IMR-90 (cell line): ENCODE data around the gene DAB2. TPM values are rescaled to one million over a fixed set of nuclear protein-coding genes. Genes with fewer than 3 reads are reported as not detected.

Experiments used
- ATAC-seq: fragments of 200-7000 bp; cut with Tn5 transposase; 2 replicates; pipeline ENCODE4 v1.9.1; 2020; ENCODE audit warnings: low read depth, mild to moderate bottlenecking, moderate library complexity
- BruUV-seq: library from RNA; stranded (reverse); fragments of 400-500 nt; replicated peaks from 2 replicates; lab custom pipeline; 2021; lab: Mats Ljungman, UMichigan
- CTCF ChIA-PET: fragments of 300-600 bp; formaldehyde crosslinking; extraction: SDS; loops from one replicate; lab custom pipeline; 2021; ENCODE audit warnings: antibody characterized with exemption; lab: Yijun Ruan, JAX
- POLR2A ChIA-PET: fragments of 300-600 bp; sonication (Branson Sonifier 250); formaldehyde crosslinking; loops from one replicate; lab custom pipeline; 2022; ENCODE audit warnings: antibody characterized with exemption; ENCODE audit not compliant: unreplicated experiment; lab: Charles Lee
- DNase-seq: peaks from one replicate; pipeline ENCODE4 v3.0.0; 2013
- H2AFZ ChIP-seq: replicated peaks from 2 replicates; pipeline ENCODE3; 2013; ENCODE audit warnings: low read length, mild to moderate bottlenecking; ENCODE audit not compliant: poor library complexity
- H2AK5ac ChIP-seq: 2 replicates; pipeline ENCODE4 v1.6.1; 2013; ENCODE audit warnings: low read depth, low read length, inconsistent platforms
- H2AK9ac ChIP-seq: replicated peaks from 2 replicates; pipeline ENCODE3; 2013; ENCODE audit warnings: mild to moderate bottlenecking, low read depth, low read length, moderate library complexity; ENCODE audit not compliant: poor library complexity
- H2BK120ac ChIP-seq: 2 replicates; pipeline ENCODE4 v1.6.1; 2013; ENCODE audit warnings: low read depth, low read length, inconsistent platforms
- H2BK15ac ChIP-seq: 3 replicates; pipeline ENCODE4 v1.6.1; 2013; ENCODE audit warnings: low read depth, low read length, inconsistent platforms
- H2BK20ac ChIP-seq: 2 replicates; pipeline ENCODE4 v1.6.1; 2013; ENCODE audit warnings: low read depth, mild to moderate bottlenecking, inconsistent platforms, low read length, moderate library complexity
- H2BK5ac ChIP-seq: 2 replicates; pipeline ENCODE4 v1.6.1; 2013; ENCODE audit warnings: mild to moderate bottlenecking, low read depth, low read length, inconsistent platforms; ENCODE audit not compliant: poor library complexity, severe bottlenecking
- H3K14ac ChIP-seq: replicated peaks from 2 replicates; pipeline ENCODE4 v1.6.1; 2013; ENCODE audit warnings: low read depth, low read length, inconsistent platforms
- H3K18ac ChIP-seq: 2 replicates; pipeline ENCODE4 v1.6.1; 2013; ENCODE audit warnings: low read depth, low read length, control low read depth
- H3K23ac ChIP-seq: 2 replicates; pipeline ENCODE4 v1.6.1; 2013; ENCODE audit warnings: low read depth, low read length, inconsistent platforms
- H3K27ac ChIP-seq: 2 replicates; pipeline ENCODE4 v1.5.1; 2013; ENCODE audit warnings: mild to moderate bottlenecking, control low read depth, low read length; ENCODE audit not compliant: insufficient read depth
- H3K27me3 ChIP-seq: 2 replicates; pipeline ENCODE4 v1.6.1; 2013; ENCODE audit warnings: low read length; ENCODE audit not compliant: control insufficient read depth, insufficient read depth
- H3K36me3 ChIP-seq: 2 replicates; pipeline ENCODE4 v1.6.1; 2013; ENCODE audit warnings: low read length, mixed read lengths; ENCODE audit not compliant: control insufficient read depth, insufficient read depth
- H3K4ac ChIP-seq: 2 replicates; pipeline ENCODE4 v1.6.1; 2013; ENCODE audit warnings: low read depth, low read length, inconsistent platforms
- H3K4me1 ChIP-seq: 2 replicates; pipeline ENCODE4 v1.6.1; 2013; ENCODE audit warnings: low read length, mixed read lengths; ENCODE audit not compliant: control insufficient read depth, insufficient read depth
- H3K4me2 ChIP-seq: 2 replicates; pipeline ENCODE4 v1.6.1; 2013; ENCODE audit warnings: low read depth, mild to moderate bottlenecking, control low read depth, low read length, moderate library complexity
- H3K4me3 ChIP-seq: 2 replicates; pipeline ENCODE4 v1.5.1; 2013; ENCODE audit warnings: low read depth, mild to moderate bottlenecking, control low read depth, low read length, moderate library complexity; ENCODE audit not compliant: insufficient read depth
- H3K56ac ChIP-seq: 2 replicates; pipeline ENCODE4 v1.6.1; 2013; ENCODE audit warnings: low read length, inconsistent platforms; ENCODE audit not compliant: insufficient read depth; ENCODE audit errors: extremely low read depth
- H3K79me1 ChIP-seq, 2 experiments: 2 replicates each; pipeline ENCODE4 v1.6.1; 2013; ENCODE audit warnings: low read length in 2 of 2, inconsistent platforms in 1 of 2, low read depth in 1 of 2
- H3K9ac ChIP-seq: 2 replicates; pipeline ENCODE4 v1.6.1; 2013; ENCODE audit warnings: low read depth, low read length, control low read depth
- H3K9me1 ChIP-seq: 2 replicates; pipeline ENCODE4 v1.6.1; 2013; ENCODE audit warnings: low read length, inconsistent platforms; ENCODE audit not compliant: insufficient read depth
- H3K9me3 ChIP-seq: 2 replicates; pipeline ENCODE4 v1.6.1; 2013; ENCODE audit warnings: low read length; ENCODE audit not compliant: control insufficient read depth, insufficient read depth
- H4K20me1 ChIP-seq: 2 replicates; pipeline ENCODE4 v1.6.1; 2013; ENCODE audit warnings: low read length, inconsistent platforms; ENCODE audit not compliant: insufficient read depth
- H4K5ac ChIP-seq: 2 replicates; pipeline ENCODE4 v1.6.1; 2013; ENCODE audit warnings: mild to moderate bottlenecking, low read depth, low read length, control low read depth
- H4K8ac ChIP-seq, 2 experiments: 2 replicates each; pipeline ENCODE4 v1.6.1; 2013; ENCODE audit warnings: low read depth in 2 of 2, low read length in 2 of 2, control low read depth in 1 of 2, inconsistent platforms in 1 of 2
- H4K91ac ChIP-seq: 2 replicates; pipeline ENCODE4 v1.6.1; 2013; ENCODE audit warnings: low read depth, low read length, inconsistent platforms; ENCODE audit not compliant: insufficient read depth
- CEBPB ChIP-seq: IDR thresholded peaks from 2 replicates; pipeline ENCODE4 v1.6.1; 2012; ENCODE audit warnings: low read depth, low read length, improper control_type of control experiment
- CHD1 ChIP-seq: IDR thresholded peaks from 2 replicates; pipeline ENCODE4 v1.6.1; 2012; ENCODE audit warnings: low read depth, low read length, improper control_type of control experiment
- ELK1 ChIP-seq: fragments of 150-350 bp; IDR thresholded peaks from 2 replicates; pipeline ENCODE4 v1.6.1; 2016; ENCODE audit warnings: low read depth, mild to moderate bottlenecking, low read length, moderate library complexity, borderline replicate concordance
- MAFK ChIP-seq: IDR thresholded peaks from 2 replicates; pipeline ENCODE4 v1.6.1; 2012; ENCODE audit warnings: low read depth, low read length, improper control_type of control experiment
- MAZ ChIP-seq: IDR thresholded peaks from 2 replicates; pipeline ENCODE4 v1.6.1; 2012; ENCODE audit warnings: low read depth, mild to moderate bottlenecking, low read length, improper control_type of control experiment, moderate library complexity, borderline replicate concordance
- MXI1 ChIP-seq: IDR thresholded peaks from 2 replicates; pipeline ENCODE4 v1.6.1; 2012; ENCODE audit warnings: low read depth, mild to moderate bottlenecking, low read length, moderate library complexity, borderline replicate concordance
- POLR2A ChIP-seq: IDR thresholded peaks from 2 replicates; pipeline ENCODE4 v1.6.1; 2012; ENCODE audit warnings: mild to moderate bottlenecking, low read depth, low read length
- RAD21 ChIP-seq: IDR thresholded peaks from 2 replicates; pipeline ENCODE4 v1.6.1; 2012; ENCODE audit warnings: low read length, improper control_type of control experiment
- RCOR1 ChIP-seq: IDR thresholded peaks from 2 replicates; pipeline ENCODE4 v1.6.1; 2012; ENCODE audit warnings: mild to moderate bottlenecking, low read length, improper control_type of control experiment; ENCODE audit not compliant: insufficient replicate concordance
- RFX5 ChIP-seq: IDR thresholded peaks from 2 replicates; pipeline ENCODE4 v1.8.0; 2012; ENCODE audit warnings: low read depth, mild to moderate bottlenecking, low read length, moderate library complexity
- SMC3 ChIP-seq: fragments of 150-350 bp; IDR thresholded peaks from 2 replicates; pipeline ENCODE4 v1.6.1; 2016; ENCODE audit warnings: low read depth, mild to moderate bottlenecking, antibody characterized with exemption, low read length, moderate library complexity
- WGBS, 2 experiments: methylation state at CpG; one replicate each; pipeline versions ENCODE4 v1.1.5 to v1.1.7; 2013; ENCODE audit warnings: missing lambda C conversion rate in 2 of 2; ENCODE audit not compliant: insufficient read length in 1 of 2; ENCODE audit errors: extremely low coverage in 2 of 2; 5-methylcytosine and 5-hydroxymethylcytosine counted together
- dilution Hi-C: fragments of 300-500 bp; cut with HindIII; formaldehyde crosslinking; loops from one replicate; pipeline ENCODE4 v1.14.3; 2018; ENCODE audit warnings: low sequenced_read_pairs; ENCODE audit not compliant: unreplicated experiment
- in situ Hi-C: fragments of 300-500 bp; cut with MboI; formaldehyde crosslinking; loops from 3 replicates; pipeline ENCODE4 v1.14.3; 2019; ENCODE audit warnings: low sequenced_read_pairs, inconsistent platforms, mixed read lengths
- intact Hi-C: fragments of 100-400 bp; cut with micrococcal nuclease; formaldehyde crosslinking; loops from 2 replicates; pipeline ENCODE4 v1.10.0; 2022
- polyA plus RNA-seq, 3 experiments: library from polyadenylated mRNA; depleted of rRNA; stranded (reverse); fragments of >200 nt; gene quantifications; 2 replicates each; pipeline ENCODE4 v1.2.3, GENCODE V29; 2012; ENCODE audit warnings: low replicate concordance in 1 of 3
- total RNA-seq: library from RNA; depleted of rRNA; stranded (reverse); fragments of >200 nt; gene quantifications from 2 replicates; pipeline ENCODE4 v1.2.3, GENCODE V29; 2012

DAB2 gene
- total and polyA plus RNA-seq, 2 of the 4 experiments (the other 2 are of a cell fraction) = 50.0 to 101 TPM

DNA sequence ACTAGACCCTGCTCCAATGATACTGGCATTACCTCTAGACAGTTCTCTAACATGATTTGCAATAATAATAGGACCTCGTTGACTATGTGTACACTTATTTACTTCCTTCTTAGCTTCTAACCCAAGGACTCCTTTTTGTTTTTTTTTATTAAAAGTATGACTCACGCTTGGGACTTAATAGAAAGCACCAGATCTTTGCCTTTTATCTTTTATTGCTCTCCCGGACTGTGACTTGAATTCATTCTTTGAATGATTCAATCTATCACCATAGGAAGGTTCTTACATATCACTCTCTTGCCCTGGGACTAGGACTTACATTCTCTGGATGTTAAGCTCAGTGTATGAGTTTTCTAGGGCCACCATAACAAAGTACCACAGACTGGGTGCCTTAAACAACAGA is 69.5 kb downstream of the DAB2 start:
- H2BK15ac ChIP-seq = no peak overlapping the region
- no peaks in the 10 kb centered on the region for H4K20me1 ChIP-seq
- no peak overlapping the region for H2BK5ac ChIP-seq
- no peak overlapping the region for H2BK120ac ChIP-seq
- H3K23ac ChIP-seq = no peak overlapping the region
- intact Hi-C loops = no loop called here
- H3K56ac ChIP-seq = no peak overlapping the region
- H3K9me1 ChIP-seq = no peaks in the 10 kb centered on the region
- no peak overlapping the region for H3K27ac ChIP-seq
- ATAC-seq (no peak), DNase-seq (no peak)
- BruUV-seq = no TSS peak
- dilution Hi-C loops = no loop called here
- H3K4ac ChIP-seq = no peak overlapping the region
- H2AK9ac ChIP-seq = no peak overlapping the region
- ChIA-PET POLR2A (no interaction called here), CTCF (no interaction called here)
- H3K4me3 ChIP-seq = no peak overlapping the region
- H4K8ac ChIP-seq = no peak overlapping the region
- H3K14ac ChIP-seq = no peak overlapping the region
- WGBS, 2 experiments = no CpG with 5 or more reads among the region's 3 CpGs
- H3K79me1 ChIP-seq = no peaks in the 10 kb centered on the region
- in situ Hi-C loops = no loop called here
- H4K5ac ChIP-seq = no peak overlapping the region
- H3K4me2 ChIP-seq = no peak overlapping the region
- no peak overlapping the region for H3K9ac ChIP-seq
- H4K91ac ChIP-seq = no peak overlapping the region
- TF ChIP-seq ELK1 = no peak
- no peak for TF ChIP-seq SMC3
- TF ChIP-seq RAD21 = no peak
- TF ChIP-seq MXI1 = no peak
- TF ChIP-seq RFX5 = no peak
- TF ChIP-seq MAZ = no peak
- no peak for TF ChIP-seq POLR2A
- TF ChIP-seq CEBPB = no peak
- no peak for TF ChIP-seq MAFK
- no peak for TF ChIP-seq RCOR1
- TF ChIP-seq CHD1 = no peak
- no peak overlapping the region for H2AFZ ChIP-seq
- no peaks in the 10 kb centered on the region for H3K36me3 ChIP-seq
- 0 out of 2 replicates have a peak, but pooled peaks cover 2% of the 10 kb centered on the region for H3K9me3 ChIP-seq
- H2BK20ac ChIP-seq = no peak overlapping the region
- no peaks in the 10 kb centered on the region for H3K4me1 ChIP-seq
- peaks cover 6% of the 10 kb centered on the region for H3K27me3 ChIP-seq
- no peak overlapping the region for H2AK5ac ChIP-seq
- no peak overlapping the region for H3K18ac ChIP-seq
